ENCODE results near the gene MISFA. TPM values are rescaled to one million over a fixed set of nuclear protein-coding genes. Genes with fewer than 3 reads are reported as not detected.
A peak's percentile ranks its signal among the peaks of the same experiment; 100 is the strongest.

The MISFA gene
- total RNA-seq, 1 experiment from 2014 or later, result 5.0 TPM

DNA sequence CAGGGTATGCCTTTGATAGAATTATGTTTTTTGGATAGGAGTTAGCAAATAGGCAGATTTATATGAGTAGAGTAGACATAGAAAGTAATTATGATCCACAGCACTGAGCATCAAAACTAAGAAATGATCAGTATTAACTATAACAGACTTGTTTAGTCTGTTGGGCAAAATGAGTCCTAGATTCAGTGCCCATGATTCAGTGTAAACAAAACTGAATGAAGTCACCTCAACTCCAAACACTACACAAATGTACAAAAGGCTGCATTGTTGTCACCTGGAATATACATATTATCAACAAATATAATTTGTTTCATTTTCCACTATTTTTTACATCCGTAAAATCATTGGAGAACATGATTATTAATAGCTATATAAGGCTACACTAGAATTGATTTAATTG, 17.8 kb upstream of the MISFA start:
- Histone ChIP-seq H3K9me3 (ENCODE audit: control insufficient read depth, insufficient read depth, low read depth, low read length) (no peaks in the 10 kb centered on the region), H3K27ac (ENCODE audit: low read length) (no peak overlapping the region), H3K4me1 (ENCODE audit: control insufficient read depth, insufficient read depth, low read length) (peaks cover 8% of the 10 kb centered on the region), H3K27me3 (ENCODE audit: control insufficient read depth, insufficient read depth, low read length) (no peaks in the 10 kb centered on the region), H3K36me3 (ENCODE audit: control insufficient read depth, insufficient read depth, low read length) (no peaks in the 10 kb centered on the region), H3K4me3 (ENCODE audit: low read depth in 2 of 2, low read length in 2 of 2) (no peak overlapping the region)
- DNase-seq (ENCODE audit: low read depth, low spot score) (no peak), ATAC-seq (no peak; the same call in 1 of the 2 replicates)
- ChIA-PET POLR2A (no interaction called here), CTCF (no interaction called here)
- TF ChIP-seq SIN3A (IDR thresholded peaks at IDR 0.05; ENCODE audit: borderline replicate concordance, insufficient read depth, low read depth, low read length), result no peak
- TF ChIP-seq, protein P1, sequence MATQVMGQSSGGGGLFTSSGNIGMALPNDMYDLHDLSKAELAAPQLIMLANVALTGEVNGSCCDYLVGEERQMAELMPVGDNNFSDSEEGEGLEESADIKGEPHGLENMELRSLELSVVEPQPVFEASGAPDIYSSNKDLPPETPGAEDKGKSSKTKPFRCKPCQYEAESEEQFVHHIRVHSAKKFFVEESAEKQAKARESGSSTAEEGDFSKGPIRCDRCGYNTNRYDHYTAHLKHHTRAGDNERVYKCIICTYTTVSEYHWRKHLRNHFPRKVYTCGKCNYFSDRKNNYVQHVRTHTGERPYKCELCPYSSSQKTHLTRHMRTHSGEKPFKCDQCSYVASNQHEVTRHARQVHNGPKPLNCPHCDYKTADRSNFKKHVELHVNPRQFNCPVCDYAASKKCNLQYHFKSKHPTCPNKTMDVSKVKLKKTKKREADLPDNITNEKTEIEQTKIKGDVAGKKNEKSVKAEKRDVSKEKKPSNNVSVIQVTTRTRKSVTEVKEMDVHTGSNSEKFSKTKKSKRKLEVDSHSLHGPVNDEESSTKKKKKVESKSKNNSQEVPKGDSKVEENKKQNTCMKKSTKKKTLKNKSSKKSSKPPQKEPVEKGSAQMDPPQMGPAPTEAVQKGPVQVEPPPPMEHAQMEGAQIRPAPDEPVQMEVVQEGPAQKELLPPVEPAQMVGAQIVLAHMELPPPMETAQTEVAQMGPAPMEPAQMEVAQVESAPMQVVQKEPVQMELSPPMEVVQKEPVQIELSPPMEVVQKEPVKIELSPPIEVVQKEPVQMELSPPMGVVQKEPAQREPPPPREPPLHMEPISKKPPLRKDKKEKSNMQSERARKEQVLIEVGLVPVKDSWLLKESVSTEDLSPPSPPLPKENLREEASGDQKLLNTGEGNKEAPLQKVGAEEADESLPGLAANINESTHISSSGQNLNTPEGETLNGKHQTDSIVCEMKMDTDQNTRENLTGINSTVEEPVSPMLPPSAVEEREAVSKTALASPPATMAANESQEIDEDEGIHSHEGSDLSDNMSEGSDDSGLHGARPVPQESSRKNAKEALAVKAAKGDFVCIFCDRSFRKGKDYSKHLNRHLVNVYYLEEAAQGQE (IDR thresholded peaks at IDR 0.05; ENCODE audit: insufficient read depth in 1 of 2, low read depth in 2 of 2, low read length in 1 of 2), result no peak
- TF ChIP-seq POLR2AphosphoS5 (IDR thresholded peaks at IDR 0.05; ENCODE audit: low read depth, low read length), result no peak
- TF ChIP-seq TCF7L2 (IDR thresholded peaks at IDR 0.05; ENCODE audit: low read depth, low read length), result no peak
- TF ChIP-seq, protein P2, sequence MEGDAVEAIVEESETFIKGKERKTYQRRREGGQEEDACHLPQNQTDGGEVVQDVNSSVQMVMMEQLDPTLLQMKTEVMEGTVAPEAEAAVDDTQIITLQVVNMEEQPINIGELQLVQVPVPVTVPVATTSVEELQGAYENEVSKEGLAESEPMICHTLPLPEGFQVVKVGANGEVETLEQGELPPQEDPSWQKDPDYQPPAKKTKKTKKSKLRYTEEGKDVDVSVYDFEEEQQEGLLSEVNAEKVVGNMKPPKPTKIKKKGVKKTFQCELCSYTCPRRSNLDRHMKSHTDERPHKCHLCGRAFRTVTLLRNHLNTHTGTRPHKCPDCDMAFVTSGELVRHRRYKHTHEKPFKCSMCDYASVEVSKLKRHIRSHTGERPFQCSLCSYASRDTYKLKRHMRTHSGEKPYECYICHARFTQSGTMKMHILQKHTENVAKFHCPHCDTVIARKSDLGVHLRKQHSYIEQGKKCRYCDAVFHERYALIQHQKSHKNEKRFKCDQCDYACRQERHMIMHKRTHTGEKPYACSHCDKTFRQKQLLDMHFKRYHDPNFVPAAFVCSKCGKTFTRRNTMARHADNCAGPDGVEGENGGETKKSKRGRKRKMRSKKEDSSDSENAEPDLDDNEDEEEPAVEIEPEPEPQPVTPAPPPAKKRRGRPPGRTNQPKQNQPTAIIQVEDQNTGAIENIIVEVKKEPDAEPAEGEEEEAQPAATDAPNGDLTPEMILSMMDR (IDR thresholded peaks at IDR 0.05), result no peak
- intact Hi-C loops (cut with micrococcal nuclease; ENCODE audit: unreplicated experiment) (no loop called here), in situ Hi-C loops (cut with HindIII; ENCODE audit: low pct_unique_long_range_greater_than_20kb, low sequenced_read_pairs) (no loop called here)
- BruUV-seq (replicated peaks), result no TSS peak

GRCh38 chr11:18588297-18589252, 11.0 kb upstream of the MISFA start, which contains the start of gene UEVLD:
UEVLD (minus strand) TSS chr11:18588734; CDS start chr11:18588654, 80 bp downstream.
- POLR2A ChIA-PET, result interaction anchor here (0.6 kb wide), 1 partner anchor 39 kb away, joined by 3 read pairs; no protein-coding TSS in a partner anchor
- Histone ChIP-seq H3K4me1 (ENCODE audit: control insufficient read depth, insufficient read depth, low read length) (peaks cover 21% of the 10 kb centered on the region), H3K36me3 (ENCODE audit: control insufficient read depth, insufficient read depth, low read length) (peaks cover 4% of the 10 kb centered on the region; the same call in 1 of the 2 replicates), H3K27me3 (ENCODE audit: control insufficient read depth, insufficient read depth, low read length) (no peaks in the 10 kb centered on the region), H3K4me3 (ENCODE audit: low read depth in 2 of 2, low read length in 2 of 2) (peak within 1 kb of the TSS; percentile 61 to 91), H3K27ac (ENCODE audit: low read length) (peak within 1 kb of the TSS; percentile 99), H3K9me3 (ENCODE audit: control insufficient read depth, insufficient read depth, low read depth, low read length) (no peaks in the 10 kb centered on the region)
- intact Hi-C loops (cut with micrococcal nuclease; ENCODE audit: unreplicated experiment) (no loop called here), in situ Hi-C loops (cut with HindIII; ENCODE audit: low pct_unique_long_range_greater_than_20kb, low sequenced_read_pairs) (no loop called here)
- CTCF ChIA-PET, result interaction anchor here (0.6 kb wide), 1 partner anchor 52 kb away, joined by 3 read pairs; no protein-coding TSS in a partner anchor
- peak; percentile 30 for DNase-seq (ENCODE audit: low read depth, low spot score)
- TF ChIP-seq TCF7L2 (IDR thresholded peaks at IDR 0.05; ENCODE audit: low read depth, low read length), result 0 out of 2 replicates have a peak, but pooled peaks have one; percentile 11
- peak; percentile 91 for TF ChIP-seq POLR2AphosphoS5 (IDR thresholded peaks at IDR 0.05; ENCODE audit: low read depth, low read length)
- TF ChIP-seq, protein P2 (IDR thresholded peaks at IDR 0.05), result no peak
- peak; percentile 91 for TF ChIP-seq SIN3A (IDR thresholded peaks at IDR 0.05; ENCODE audit: borderline replicate concordance, insufficient read depth, low read depth, low read length)
- TF ChIP-seq, protein P1 (IDR thresholded peaks at IDR 0.05; ENCODE audit: insufficient read depth in 1 of 2, low read depth in 2 of 2, low read length in 1 of 2), result peak in 1 of 2 experiments; percentile 64; a peak in 1 of 4 replicates
- peak; percentile 97 for ATAC-seq
- no TSS peak for BruUV-seq (replicated peaks)
